Right atrium auricular region (tissue), 2 donors: ENCODE measurements around the gene NEGR1. TPM values are rescaled to one million over a fixed set of nuclear protein-coding genes. Genes with fewer than 3 reads are reported as not detected.
"Not testable (repeated sequence)": the region's sequence is repeated elsewhere in the genome, so short reads cannot be mapped to it uniquely, and the experiment has no call there.

Experiments used
- DNase-seq: peaks from one replicate; pipeline ENCODE4 v3.0.0-alpha.2; 2019; ENCODE audit warnings: low spot score
- H3K27ac ChIP-seq, 2 donors: fragments of 200-600 bp; sonication (generic); 1 replicate in 1 of 2; 2 replicates in 1 of 2; pipeline ENCODE4 v1.5.1; 2016 to 2019
- H3K27me3 ChIP-seq, 2 donors: fragments of 200-600 bp; sonication (generic); one replicate each; pipeline versions ENCODE4 v1.5.1 to v1.6.0; 2017 to 2019
- H3K36me3 ChIP-seq: fragments of 200-600 bp; sonication (generic); one replicate; pipeline ENCODE4 v1.5.1; 2016
- H3K4me1 ChIP-seq, 2 donors: fragments of 200-600 bp; sonication (generic); one replicate each; pipeline versions ENCODE4 v1.5.1 to v1.6.0; 2017 to 2019
- H3K4me3 ChIP-seq, 2 donors: fragments of 200-600 bp; sonication (generic); 1 replicate in 1 of 2; 2 replicates in 1 of 2; pipeline ENCODE4 v1.5.1; 2017 to 2019; ENCODE audit warnings: mild to moderate bottlenecking in 1 of 2, moderate library complexity in 1 of 2
- H3K9me3 ChIP-seq, 2 donors: fragments of 200-600 bp; sonication (generic); one replicate each; pipeline ENCODE4 v1.5.1; 2019
- total RNA-seq, 2 donors: library from RNA; depleted of rRNA; stranded (reverse); fragments of >200 nt; gene quantifications; one replicate each; pipeline ENCODE4 v1.1.0, GENCODE V29; 2016
- TF ChIP-seq, protein P1 (sequence below), 2 donors: fragments of 200-600 bp; sonication (generic); IDR thresholded peaks; one replicate each; pipeline ENCODE4 v1.5.1; 2019; ENCODE audit warnings: antibody characterized with exemption in 2 of 2

NEGR1 gene
- total RNA-seq, 2 donors from 2014 or later = 9.3 to 9.9 TPM

DNA sequence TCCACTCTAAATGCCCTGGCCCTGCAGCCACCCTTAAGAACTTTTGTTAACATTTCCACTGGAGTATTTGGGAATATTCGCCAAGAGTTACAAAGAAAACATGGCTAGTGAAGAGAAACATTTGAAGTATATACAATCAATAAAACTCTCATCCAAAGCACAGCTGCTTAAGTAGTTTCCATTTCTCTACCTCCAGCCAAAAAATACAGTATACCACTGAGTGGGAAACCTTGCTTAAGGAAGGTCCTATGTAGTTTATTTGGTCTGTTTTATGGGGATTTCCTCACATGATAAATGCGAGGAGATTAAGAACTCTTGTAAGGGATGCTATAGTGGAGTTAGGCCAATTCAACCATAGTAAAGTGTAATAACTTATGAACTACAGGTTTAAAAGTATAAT, 382.5 kb downstream of the NEGR1 start:
- no peaks in the 10 kb centered on the region for H3K36me3 ChIP-seq
- H3K27me3 ChIP-seq = no peaks in the 10 kb centered on the region
- DNase-seq = no peak
- TF ChIP-seq, protein P1, sequence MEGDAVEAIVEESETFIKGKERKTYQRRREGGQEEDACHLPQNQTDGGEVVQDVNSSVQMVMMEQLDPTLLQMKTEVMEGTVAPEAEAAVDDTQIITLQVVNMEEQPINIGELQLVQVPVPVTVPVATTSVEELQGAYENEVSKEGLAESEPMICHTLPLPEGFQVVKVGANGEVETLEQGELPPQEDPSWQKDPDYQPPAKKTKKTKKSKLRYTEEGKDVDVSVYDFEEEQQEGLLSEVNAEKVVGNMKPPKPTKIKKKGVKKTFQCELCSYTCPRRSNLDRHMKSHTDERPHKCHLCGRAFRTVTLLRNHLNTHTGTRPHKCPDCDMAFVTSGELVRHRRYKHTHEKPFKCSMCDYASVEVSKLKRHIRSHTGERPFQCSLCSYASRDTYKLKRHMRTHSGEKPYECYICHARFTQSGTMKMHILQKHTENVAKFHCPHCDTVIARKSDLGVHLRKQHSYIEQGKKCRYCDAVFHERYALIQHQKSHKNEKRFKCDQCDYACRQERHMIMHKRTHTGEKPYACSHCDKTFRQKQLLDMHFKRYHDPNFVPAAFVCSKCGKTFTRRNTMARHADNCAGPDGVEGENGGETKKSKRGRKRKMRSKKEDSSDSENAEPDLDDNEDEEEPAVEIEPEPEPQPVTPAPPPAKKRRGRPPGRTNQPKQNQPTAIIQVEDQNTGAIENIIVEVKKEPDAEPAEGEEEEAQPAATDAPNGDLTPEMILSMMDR (IDR thresholded peaks at IDR 0.05) = no peak
- no peaks in the 10 kb centered on the region for H3K4me1 ChIP-seq
- no peaks in the 10 kb centered on the region for H3K9me3 ChIP-seq
- H3K27ac ChIP-seq = no peak overlapping the region
- H3K4me3 ChIP-seq = no peak overlapping the region

DNA sequence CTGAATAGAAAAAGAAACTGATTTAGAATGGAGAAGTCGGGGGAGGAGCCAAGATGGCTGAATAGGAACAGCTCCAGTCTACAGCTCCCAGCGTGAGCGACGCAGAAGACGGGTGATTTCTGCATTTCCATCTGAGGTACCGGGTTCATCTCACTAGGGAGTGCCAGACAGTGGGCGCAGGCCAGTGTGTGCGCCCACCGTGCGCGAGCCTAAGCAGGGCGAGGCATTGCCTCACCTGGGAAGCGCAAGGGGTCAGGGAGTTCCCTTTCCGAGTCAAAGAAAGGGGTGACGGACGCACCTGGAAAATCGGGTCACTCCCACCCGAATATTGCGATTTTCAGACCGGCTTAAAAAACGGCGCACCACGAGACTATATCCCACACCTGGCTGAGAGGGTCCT, 394.2 kb downstream of the NEGR1 start:
- not testable (repeated sequence) for DNase-seq, H3K9me3 ChIP-seq, H3K27me3 ChIP-seq, H3K4me3 ChIP-seq, H3K4me1 ChIP-seq, H3K27ac ChIP-seq, H3K36me3 ChIP-seq

- Histone ChIP-seq H3K27ac (no peak overlapping the region), H3K36me3 (no peaks in the 10 kb centered on the region), H3K4me3 (no peak overlapping the region), H3K9me3 (no peaks in the 10 kb centered on the region), H3K4me1 (no peaks in the 10 kb centered on the region), H3K27me3 (no peaks in the 10 kb centered on the region)
- no peak for DNase-seq
- TF ChIP-seq, protein P1 (IDR thresholded peaks at IDR 0.05) = no peak
Observed at GRCh38 chr1:71885171-71885570, 397.2 kb downstream of the NEGR1 start.

- H3K27ac ChIP-seq = no peak overlapping the region
- TF ChIP-seq, protein P1 (IDR thresholded peaks at IDR 0.05) = no peak
- H3K27me3 ChIP-seq = no peaks in the 10 kb centered on the region
Observed at GRCh38 chr1:71882637-71883036, 399.7 kb downstream of the NEGR1 start.

GRCh38 chr1:71882226-71882625, 400.1 kb downstream of the NEGR1 start:
- Histone ChIP-seq H3K27me3 (no peaks in the 10 kb centered on the region), H3K4me1 (no peaks in the 10 kb centered on the region), H3K27ac (no peak overlapping the region), H3K4me3 (no peak overlapping the region), H3K36me3 (no peaks in the 10 kb centered on the region), H3K9me3 (no peaks in the 10 kb centered on the region)
- DNase-seq = no peak
- TF ChIP-seq, protein P1 (IDR thresholded peaks at IDR 0.05) = no peak

More at GRCh38 chr1:71882637-71883036, 399.7 kb downstream of the NEGR1 start:
- no peaks in the 10 kb centered on the region for H3K4me1 ChIP-seq
- H3K4me3 ChIP-seq = no peak overlapping the region
- DNase-seq = no peak
- no peaks in the 10 kb centered on the region for H3K36me3 ChIP-seq
- H3K9me3 ChIP-seq = no peaks in the 10 kb centered on the region

- TF ChIP-seq, protein P1 (IDR thresholded peaks at IDR 0.05) = no peak
- Histone ChIP-seq H3K27ac (no peak overlapping the region), H3K4me3 (no peak overlapping the region), H3K4me1 (no peaks in the 10 kb centered on the region), H3K27me3 (no peaks in the 10 kb centered on the region), H3K36me3 (no peaks in the 10 kb centered on the region), H3K9me3 (no peaks in the 10 kb centered on the region)
- DNase-seq = no peak
Observed at GRCh38 chr1:71881611-71882010, 400.7 kb downstream of the NEGR1 start.
